ENCODE data around the gene PRR23E. TPM values are rescaled to one million over a fixed set of nuclear protein-coding genes. Genes with fewer than 3 reads are reported as not detected.

The PRR23E gene
- total and polyA plus RNA-seq, 2 experiments from 2014 or later = not detected

DNA sequence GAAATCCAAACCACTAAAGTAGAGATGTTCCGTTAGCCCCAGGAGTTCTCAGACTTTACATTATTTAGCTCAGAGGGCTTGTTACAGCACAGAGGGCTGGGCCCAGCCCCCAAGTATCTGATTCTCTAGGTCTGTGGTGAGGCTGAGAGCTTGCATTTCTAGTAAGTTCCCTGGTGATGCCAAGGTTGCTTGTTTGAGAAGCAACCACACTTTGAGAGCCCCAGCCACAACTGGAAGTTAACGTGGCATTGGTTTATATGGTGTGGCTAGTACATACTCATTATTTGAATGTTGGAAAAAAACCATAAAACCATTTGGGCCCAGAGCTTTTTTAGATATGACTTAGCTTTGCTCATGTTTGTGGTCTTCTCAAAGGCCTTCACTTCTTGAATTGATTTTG lies 35.9 kb downstream of the PRR23E start:
- Histone ChIP-seq H3K27ac (ENCODE audit: low read depth) (no peak overlapping the region), H3K36me3 (ENCODE audit: insufficient read depth) (no peaks in the 10 kb centered on the region), H3K79me2 (replicated peaks; ENCODE audit: insufficient read depth) (no peaks in the 10 kb centered on the region), H3K27me3 (ENCODE audit: insufficient read depth) (no peaks in the 10 kb centered on the region), H3F3A (replicated peaks; ENCODE audit: low read depth) (no peaks in the 10 kb centered on the region), H2AFZ (no peak overlapping the region), H3K4me3 (no peak overlapping the region), H3K9me2 (ENCODE audit: insufficient read depth) (no peaks in the 10 kb centered on the region), H3K4me1 (ENCODE audit: insufficient read depth) (no peaks in the 10 kb centered on the region), H4K20me1 (replicated peaks; ENCODE audit: insufficient read depth) (no peaks in the 10 kb centered on the region), H3K4me2 (no peak overlapping the region)
- DNase-seq (ENCODE audit: low spot score) (no peak), ATAC-seq (no peak)
- Mint-ChIP-seq H3K4me1 (no peaks in the 10 kb centered on the region; the same call in 2 of the 3 replicates), H3K27me3 (ENCODE audit: insufficient read depth, low read depth, poor library complexity) (peaks cover 8% of the 10 kb centered on the region), H3K36me3 (ENCODE audit: low read depth) (peaks cover 14% of the 10 kb centered on the region; the same call in 2 of the 3 replicates), H3K27ac (no peak overlapping the region), H3K9me3 (peaks cover 46% of the 10 kb centered on the region), H3K4me3 (no peak overlapping the region)
- TF ChIP-seq JUNB (IDR thresholded peaks at IDR 0.05; ENCODE audit: unreplicated experiment) = no peak
- TF ChIP-seq, protein P1, sequence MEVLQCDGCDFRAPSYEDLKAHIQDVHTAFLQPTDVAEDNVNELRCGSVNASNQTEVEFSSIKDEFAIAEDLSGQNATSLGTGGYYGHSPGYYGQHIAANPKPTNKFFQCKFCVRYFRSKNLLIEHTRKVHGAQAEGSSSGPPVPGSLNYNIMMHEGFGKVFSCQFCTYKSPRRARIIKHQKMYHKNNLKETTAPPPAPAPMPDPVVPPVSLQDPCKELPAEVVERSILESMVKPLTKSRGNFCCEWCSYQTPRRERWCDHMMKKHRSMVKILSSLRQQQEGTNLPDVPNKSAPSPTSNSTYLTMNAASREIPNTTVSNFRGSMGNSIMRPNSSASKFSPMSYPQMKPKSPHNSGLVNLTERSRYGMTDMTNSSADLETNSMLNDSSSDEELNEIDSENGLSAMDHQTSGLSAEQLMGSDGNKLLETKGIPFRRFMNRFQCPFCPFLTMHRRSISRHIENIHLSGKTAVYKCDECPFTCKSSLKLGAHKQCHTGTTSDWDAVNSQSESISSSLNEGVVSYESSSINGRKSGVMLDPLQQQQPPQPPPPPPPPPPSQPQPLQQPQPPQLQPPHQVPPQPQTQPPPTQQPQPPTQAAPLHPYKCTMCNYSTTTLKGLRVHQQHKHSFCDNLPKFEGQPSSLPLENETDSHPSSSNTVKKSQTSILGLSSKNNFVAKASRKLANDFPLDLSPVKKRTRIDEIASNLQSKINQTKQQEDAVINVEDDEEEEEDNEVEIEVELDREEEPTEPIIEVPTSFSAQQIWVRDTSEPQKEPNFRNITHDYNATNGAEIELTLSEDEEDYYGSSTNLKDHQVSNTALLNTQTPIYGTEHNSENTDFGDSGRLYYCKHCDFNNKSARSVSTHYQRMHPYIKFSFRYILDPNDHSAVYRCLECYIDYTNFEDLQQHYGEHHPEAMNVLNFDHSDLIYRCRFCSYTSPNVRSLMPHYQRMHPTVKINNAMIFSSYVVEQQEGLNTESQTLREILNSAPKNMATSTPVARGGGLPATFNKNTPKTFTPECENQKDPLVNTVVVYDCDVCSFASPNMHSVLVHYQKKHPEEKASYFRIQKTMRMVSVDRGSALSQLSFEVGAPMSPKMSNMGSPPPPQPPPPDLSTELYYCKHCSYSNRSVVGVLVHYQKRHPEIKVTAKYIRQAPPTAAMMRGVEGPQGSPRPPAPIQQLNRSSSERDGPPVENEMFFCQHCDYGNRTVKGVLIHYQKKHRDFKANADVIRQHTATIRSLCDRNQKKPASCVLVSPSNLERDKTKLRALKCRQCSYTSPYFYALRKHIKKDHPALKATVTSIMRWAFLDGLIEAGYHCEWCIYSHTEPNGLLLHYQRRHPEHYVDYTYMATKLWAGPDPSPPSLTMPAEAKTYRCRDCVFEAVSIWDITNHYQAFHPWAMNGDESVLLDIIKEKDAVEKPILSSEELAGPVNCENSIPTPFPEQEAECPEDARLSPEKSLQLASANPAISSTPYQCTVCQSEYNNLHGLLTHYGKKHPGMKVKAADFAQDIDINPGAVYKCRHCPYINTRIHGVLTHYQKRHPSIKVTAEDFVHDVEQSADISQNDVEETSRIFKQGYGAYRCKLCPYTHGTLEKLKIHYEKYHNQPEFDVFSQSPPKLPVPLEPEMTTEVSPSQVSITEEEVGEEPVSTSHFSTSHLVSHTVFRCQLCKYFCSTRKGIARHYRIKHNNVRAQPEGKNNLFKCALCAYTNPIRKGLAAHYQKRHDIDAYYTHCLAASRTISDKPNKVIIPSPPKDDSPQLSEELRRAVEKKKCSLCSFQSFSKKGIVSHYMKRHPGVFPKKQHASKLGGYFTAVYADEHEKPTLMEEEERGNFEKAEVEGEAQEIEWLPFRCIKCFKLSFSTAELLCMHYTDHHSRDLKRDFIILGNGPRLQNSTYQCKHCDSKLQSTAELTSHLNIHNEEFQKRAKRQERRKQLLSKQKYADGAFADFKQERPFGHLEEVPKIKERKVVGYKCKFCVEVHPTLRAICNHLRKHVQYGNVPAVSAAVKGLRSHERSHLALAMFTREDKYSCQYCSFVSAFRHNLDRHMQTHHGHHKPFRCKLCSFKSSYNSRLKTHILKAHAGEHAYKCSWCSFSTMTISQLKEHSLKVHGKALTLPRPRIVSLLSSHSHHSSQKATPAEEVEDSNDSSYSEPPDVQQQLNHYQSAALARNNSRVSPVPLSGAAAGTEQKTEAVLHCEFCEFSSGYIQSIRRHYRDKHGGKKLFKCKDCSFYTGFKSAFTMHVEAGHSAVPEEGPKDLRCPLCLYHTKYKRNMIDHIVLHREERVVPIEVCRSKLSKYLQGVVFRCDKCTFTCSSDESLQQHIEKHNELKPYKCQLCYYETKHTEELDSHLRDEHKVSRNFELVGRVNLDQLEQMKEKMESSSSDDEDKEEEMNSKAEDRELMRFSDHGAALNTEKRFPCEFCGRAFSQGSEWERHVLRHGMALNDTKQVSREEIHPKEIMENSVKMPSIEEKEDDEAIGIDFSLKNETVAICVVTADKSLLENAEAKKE (CRISPR knock-in tag; IDR thresholded peaks at IDR 0.05) = no peak
- no peak for TF ChIP-seq CREB1 (CRISPR knock-in tag; IDR thresholded peaks at IDR 0.05; ENCODE audit: low read depth)
- TF ChIP-seq EZH2phosphoT487 (IDR thresholded peaks at IDR 0.05; ENCODE audit: unreplicated experiment) = no peak
- TF ChIP-seq, protein P2, sequence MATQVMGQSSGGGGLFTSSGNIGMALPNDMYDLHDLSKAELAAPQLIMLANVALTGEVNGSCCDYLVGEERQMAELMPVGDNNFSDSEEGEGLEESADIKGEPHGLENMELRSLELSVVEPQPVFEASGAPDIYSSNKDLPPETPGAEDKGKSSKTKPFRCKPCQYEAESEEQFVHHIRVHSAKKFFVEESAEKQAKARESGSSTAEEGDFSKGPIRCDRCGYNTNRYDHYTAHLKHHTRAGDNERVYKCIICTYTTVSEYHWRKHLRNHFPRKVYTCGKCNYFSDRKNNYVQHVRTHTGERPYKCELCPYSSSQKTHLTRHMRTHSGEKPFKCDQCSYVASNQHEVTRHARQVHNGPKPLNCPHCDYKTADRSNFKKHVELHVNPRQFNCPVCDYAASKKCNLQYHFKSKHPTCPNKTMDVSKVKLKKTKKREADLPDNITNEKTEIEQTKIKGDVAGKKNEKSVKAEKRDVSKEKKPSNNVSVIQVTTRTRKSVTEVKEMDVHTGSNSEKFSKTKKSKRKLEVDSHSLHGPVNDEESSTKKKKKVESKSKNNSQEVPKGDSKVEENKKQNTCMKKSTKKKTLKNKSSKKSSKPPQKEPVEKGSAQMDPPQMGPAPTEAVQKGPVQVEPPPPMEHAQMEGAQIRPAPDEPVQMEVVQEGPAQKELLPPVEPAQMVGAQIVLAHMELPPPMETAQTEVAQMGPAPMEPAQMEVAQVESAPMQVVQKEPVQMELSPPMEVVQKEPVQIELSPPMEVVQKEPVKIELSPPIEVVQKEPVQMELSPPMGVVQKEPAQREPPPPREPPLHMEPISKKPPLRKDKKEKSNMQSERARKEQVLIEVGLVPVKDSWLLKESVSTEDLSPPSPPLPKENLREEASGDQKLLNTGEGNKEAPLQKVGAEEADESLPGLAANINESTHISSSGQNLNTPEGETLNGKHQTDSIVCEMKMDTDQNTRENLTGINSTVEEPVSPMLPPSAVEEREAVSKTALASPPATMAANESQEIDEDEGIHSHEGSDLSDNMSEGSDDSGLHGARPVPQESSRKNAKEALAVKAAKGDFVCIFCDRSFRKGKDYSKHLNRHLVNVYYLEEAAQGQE (IDR thresholded peaks at IDR 0.05; ENCODE audit: unreplicated experiment) = no peak
- no peak for TF ChIP-seq ZNF114 (CRISPR knock-in tag; IDR thresholded peaks at IDR 0.05)
- TF ChIP-seq ZNF331 (CRISPR knock-in tag; IDR thresholded peaks at IDR 0.05; ENCODE audit: low read depth) = no peak
- no peak for TF ChIP-seq POLR2AphosphoS5 (IDR thresholded peaks at IDR 0.05; ENCODE audit: low read depth)
- no peak for TF ChIP-seq EZH2 (IDR thresholded peaks at IDR 0.05; ENCODE audit: low read depth, unreplicated experiment)
- TF ChIP-seq STAT1 (IDR thresholded peaks at IDR 0.05; ENCODE audit: unreplicated experiment) = no peak
- TF ChIP-seq, protein P3, sequence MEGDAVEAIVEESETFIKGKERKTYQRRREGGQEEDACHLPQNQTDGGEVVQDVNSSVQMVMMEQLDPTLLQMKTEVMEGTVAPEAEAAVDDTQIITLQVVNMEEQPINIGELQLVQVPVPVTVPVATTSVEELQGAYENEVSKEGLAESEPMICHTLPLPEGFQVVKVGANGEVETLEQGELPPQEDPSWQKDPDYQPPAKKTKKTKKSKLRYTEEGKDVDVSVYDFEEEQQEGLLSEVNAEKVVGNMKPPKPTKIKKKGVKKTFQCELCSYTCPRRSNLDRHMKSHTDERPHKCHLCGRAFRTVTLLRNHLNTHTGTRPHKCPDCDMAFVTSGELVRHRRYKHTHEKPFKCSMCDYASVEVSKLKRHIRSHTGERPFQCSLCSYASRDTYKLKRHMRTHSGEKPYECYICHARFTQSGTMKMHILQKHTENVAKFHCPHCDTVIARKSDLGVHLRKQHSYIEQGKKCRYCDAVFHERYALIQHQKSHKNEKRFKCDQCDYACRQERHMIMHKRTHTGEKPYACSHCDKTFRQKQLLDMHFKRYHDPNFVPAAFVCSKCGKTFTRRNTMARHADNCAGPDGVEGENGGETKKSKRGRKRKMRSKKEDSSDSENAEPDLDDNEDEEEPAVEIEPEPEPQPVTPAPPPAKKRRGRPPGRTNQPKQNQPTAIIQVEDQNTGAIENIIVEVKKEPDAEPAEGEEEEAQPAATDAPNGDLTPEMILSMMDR (conservative IDR thresholded peaks at IDR 0.05; ENCODE audit: low read depth in 2 of 2) = no peak

All from GM23338 (cell line).